ENCODE data around the gene RABGAP1L. TPM values are rescaled to one million over a fixed set of nuclear protein-coding genes. Genes with fewer than 3 reads are reported as not detected.

RABGAP1L gene
- total and polyA plus RNA-seq, 4 donors, result 4.8 to 53.5 (median 18.8) TPM

- Histone ChIP-seq H3K4me1 (ENCODE audit: control insufficient read depth in 4 of 4, insufficient read depth in 4 of 4, low read length in 3 of 4) (peaks cover 0 to 3% (median 0%) of the 10 kb centered on the region in 4 donors), H3K9ac (ENCODE audit: low read depth in 1 of 2, low read length in 2 of 2) (no peak overlapping the region), H3K9me3 (ENCODE audit: control insufficient read depth in 4 of 4, low read length in 3 of 4) (no peaks in the 10 kb centered on the region), H3K27ac (ENCODE audit: low read depth in 1 of 2, low read length in 2 of 2) (no peak overlapping the region), H3K36me3 (ENCODE audit: control insufficient read depth in 4 of 4, insufficient read depth in 3 of 4, low read depth in 1 of 4, low read length in 3 of 4) (no peaks in the 10 kb centered on the region), H3K27me3 (ENCODE audit: control insufficient read depth in 4 of 4, insufficient read depth in 4 of 4, low read length in 3 of 4) (no peaks in the 10 kb centered on the region), H3K4me3 (ENCODE audit: low read depth in 1 of 3, low read length in 3 of 3) (no peak overlapping the region)
- no peak for DNase-seq (ENCODE audit: low spot score)
- 94% methylated on average over 6 of the region's 6 CpGs for WGBS
- TF ChIP-seq SP1 (IDR thresholded peaks at IDR 0.05), result no peak
- no peak for TF ChIP-seq RXRA (IDR thresholded peaks at IDR 0.05)
- TF ChIP-seq, protein P1, sequence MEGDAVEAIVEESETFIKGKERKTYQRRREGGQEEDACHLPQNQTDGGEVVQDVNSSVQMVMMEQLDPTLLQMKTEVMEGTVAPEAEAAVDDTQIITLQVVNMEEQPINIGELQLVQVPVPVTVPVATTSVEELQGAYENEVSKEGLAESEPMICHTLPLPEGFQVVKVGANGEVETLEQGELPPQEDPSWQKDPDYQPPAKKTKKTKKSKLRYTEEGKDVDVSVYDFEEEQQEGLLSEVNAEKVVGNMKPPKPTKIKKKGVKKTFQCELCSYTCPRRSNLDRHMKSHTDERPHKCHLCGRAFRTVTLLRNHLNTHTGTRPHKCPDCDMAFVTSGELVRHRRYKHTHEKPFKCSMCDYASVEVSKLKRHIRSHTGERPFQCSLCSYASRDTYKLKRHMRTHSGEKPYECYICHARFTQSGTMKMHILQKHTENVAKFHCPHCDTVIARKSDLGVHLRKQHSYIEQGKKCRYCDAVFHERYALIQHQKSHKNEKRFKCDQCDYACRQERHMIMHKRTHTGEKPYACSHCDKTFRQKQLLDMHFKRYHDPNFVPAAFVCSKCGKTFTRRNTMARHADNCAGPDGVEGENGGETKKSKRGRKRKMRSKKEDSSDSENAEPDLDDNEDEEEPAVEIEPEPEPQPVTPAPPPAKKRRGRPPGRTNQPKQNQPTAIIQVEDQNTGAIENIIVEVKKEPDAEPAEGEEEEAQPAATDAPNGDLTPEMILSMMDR (IDR thresholded peaks at IDR 0.05; ENCODE audit: low read depth, low read length, missing input control), result no peak
- TF ChIP-seq, protein P2, sequence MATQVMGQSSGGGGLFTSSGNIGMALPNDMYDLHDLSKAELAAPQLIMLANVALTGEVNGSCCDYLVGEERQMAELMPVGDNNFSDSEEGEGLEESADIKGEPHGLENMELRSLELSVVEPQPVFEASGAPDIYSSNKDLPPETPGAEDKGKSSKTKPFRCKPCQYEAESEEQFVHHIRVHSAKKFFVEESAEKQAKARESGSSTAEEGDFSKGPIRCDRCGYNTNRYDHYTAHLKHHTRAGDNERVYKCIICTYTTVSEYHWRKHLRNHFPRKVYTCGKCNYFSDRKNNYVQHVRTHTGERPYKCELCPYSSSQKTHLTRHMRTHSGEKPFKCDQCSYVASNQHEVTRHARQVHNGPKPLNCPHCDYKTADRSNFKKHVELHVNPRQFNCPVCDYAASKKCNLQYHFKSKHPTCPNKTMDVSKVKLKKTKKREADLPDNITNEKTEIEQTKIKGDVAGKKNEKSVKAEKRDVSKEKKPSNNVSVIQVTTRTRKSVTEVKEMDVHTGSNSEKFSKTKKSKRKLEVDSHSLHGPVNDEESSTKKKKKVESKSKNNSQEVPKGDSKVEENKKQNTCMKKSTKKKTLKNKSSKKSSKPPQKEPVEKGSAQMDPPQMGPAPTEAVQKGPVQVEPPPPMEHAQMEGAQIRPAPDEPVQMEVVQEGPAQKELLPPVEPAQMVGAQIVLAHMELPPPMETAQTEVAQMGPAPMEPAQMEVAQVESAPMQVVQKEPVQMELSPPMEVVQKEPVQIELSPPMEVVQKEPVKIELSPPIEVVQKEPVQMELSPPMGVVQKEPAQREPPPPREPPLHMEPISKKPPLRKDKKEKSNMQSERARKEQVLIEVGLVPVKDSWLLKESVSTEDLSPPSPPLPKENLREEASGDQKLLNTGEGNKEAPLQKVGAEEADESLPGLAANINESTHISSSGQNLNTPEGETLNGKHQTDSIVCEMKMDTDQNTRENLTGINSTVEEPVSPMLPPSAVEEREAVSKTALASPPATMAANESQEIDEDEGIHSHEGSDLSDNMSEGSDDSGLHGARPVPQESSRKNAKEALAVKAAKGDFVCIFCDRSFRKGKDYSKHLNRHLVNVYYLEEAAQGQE (IDR thresholded peaks at IDR 0.05), result no peak
- no peak for TF ChIP-seq NR2F2 (IDR thresholded peaks at IDR 0.05)
- TF ChIP-seq FOXA2 (IDR thresholded peaks at IDR 0.05), result no peak
- no peak for TF ChIP-seq TAF1 (conservative IDR thresholded peaks at IDR 0.05)
- no peak for TF ChIP-seq RAD21 (IDR thresholded peaks at IDR 0.05)
- TF ChIP-seq EGR1 (IDR thresholded peaks at IDR 0.05; ENCODE audit: low read depth in 2 of 2), result no peak
- TF ChIP-seq HNF4A (conservative IDR thresholded peaks at IDR 0.05), result no peak
- TF ChIP-seq FOXA1 (IDR thresholded peaks at IDR 0.05), result no peak
- TF ChIP-seq GABPA (IDR thresholded peaks at IDR 0.05 in 1 of 2, conservative IDR thresholded peaks at IDR 0.05 in 1 of 2), result no peak
- TF ChIP-seq, protein P3, sequence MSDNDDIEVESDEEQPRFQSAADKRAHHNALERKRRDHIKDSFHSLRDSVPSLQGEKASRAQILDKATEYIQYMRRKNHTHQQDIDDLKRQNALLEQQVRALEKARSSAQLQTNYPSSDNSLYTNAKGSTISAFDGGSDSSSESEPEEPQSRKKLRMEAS (IDR thresholded peaks at IDR 0.05), result no peak
- TF ChIP-seq HNF4G (IDR thresholded peaks at IDR 0.05), result no peak
- no peak for TF ChIP-seq JUND (IDR thresholded peaks at IDR 0.05)
Measured at GRCh38 chr1:174445817-174446216, 286.5 kb downstream of the RABGAP1L start.

GRCh38 chr1:174447866-174448530, 288.7 kb downstream of the RABGAP1L start, which contains the start of gene GPR52:
TSS of gene GPR52 (plus strand) at chr1:174447964. CDS start at chr1:174448112, 148 bp downstream.
- no peak within 1 kb of the TSS for H3K4me3 ChIP-seq (ENCODE audit: low read depth in 1 of 3, low read length in 3 of 3)
- peaks cover 0 to 3% (median 0%) of the 10 kb centered on the region in 4 donors for H3K4me1 ChIP-seq (ENCODE audit: control insufficient read depth in 4 of 4, insufficient read depth in 4 of 4, low read length in 3 of 4)
- H3K27me3 ChIP-seq (ENCODE audit: control insufficient read depth in 4 of 4, insufficient read depth in 4 of 4, low read length in 3 of 4), result no peaks in the 10 kb centered on the region
- DNase-seq (ENCODE audit: low spot score), result no peak
- no peak within 1 kb of the TSS for H3K9ac ChIP-seq (ENCODE audit: low read depth in 1 of 2, low read length in 2 of 2)
- H3K9me3 ChIP-seq (ENCODE audit: control insufficient read depth in 4 of 4, low read length in 3 of 4), result no peaks in the 10 kb centered on the region
- WGBS, result 92% methylated on average over 11 of the region's 11 CpGs
- H3K27ac ChIP-seq (ENCODE audit: low read depth in 1 of 2, low read length in 2 of 2), result no peak within 1 kb of the TSS
- no peaks in the 10 kb centered on the region for H3K36me3 ChIP-seq (ENCODE audit: control insufficient read depth in 4 of 4, insufficient read depth in 3 of 4, low read depth in 1 of 4, low read length in 3 of 4)
- no peak for TF ChIP-seq JUND (IDR thresholded peaks at IDR 0.05)

Data from liver (tissue), 9 donors.